ENCODE data around the gene CYREN. TPM values are rescaled to one million over a fixed set of nuclear protein-coding genes. Genes with fewer than 3 reads are reported as not detected.
"Not testable (repeated sequence)": the region's sequence is repeated elsewhere in the genome, so short reads cannot be mapped to it uniquely, and the experiment has no call there.

CYREN gene
- total RNA-seq, 1 experiment from 2014 or later, result 84.8 TPM

- no TSS peak for BruUV-seq (replicated peaks)
- TF ChIP-seq CTCF (IDR thresholded peaks at IDR 0.05; ENCODE audit: unreplicated experiment), result no peak
- Mint-ChIP-seq H3K4me1 (ENCODE audit: low read depth, unreplicated experiment) (peaks cover 57% of the 10 kb centered on the region), H3K4me3 (ENCODE audit: low read depth, unreplicated experiment) (peak overlapping the region; percentile 78), H3K36me3 (ENCODE audit: insufficient read depth, unreplicated experiment) (peaks cover 55% of the 10 kb centered on the region), H3K27me3 (ENCODE audit: unreplicated experiment) (no peaks in the 10 kb centered on the region), H3K27ac (ENCODE audit: unreplicated experiment) (peak overlapping the region; percentile 98), H3K9me3 (ENCODE audit: low read depth, unreplicated experiment) (no peaks in the 10 kb centered on the region)
- CTCF ChIA-PET, result no interaction called here
- no peak for DNase-seq
- intact Hi-C loops (cut with micrococcal nuclease; ENCODE audit: unreplicated experiment), result loop anchor here (10.0 kb wide), 3 partner anchors 79 to 531 kb away; partner anchors contain the start of gene BPGM
These were observed 5.4 kb upstream of the CYREN start for GRCh38 chr7:135175931-135176330.

GRCh38 chr7:135174941-135175340 is 4.4 kb upstream of the CYREN start:
- Mint-ChIP-seq H3K36me3 (ENCODE audit: insufficient read depth, unreplicated experiment) (peaks cover 65% of the 10 kb centered on the region), H3K27ac (ENCODE audit: unreplicated experiment) (peak overlapping the region; percentile 98), H3K9me3 (ENCODE audit: low read depth, unreplicated experiment) (no peaks in the 10 kb centered on the region), H3K4me3 (ENCODE audit: low read depth, unreplicated experiment) (peak overlapping the region; percentile 78), H3K4me1 (ENCODE audit: low read depth, unreplicated experiment) (peaks cover 55% of the 10 kb centered on the region), H3K27me3 (ENCODE audit: unreplicated experiment) (no peaks in the 10 kb centered on the region)
- BruUV-seq (replicated peaks), result no TSS peak
- no peak for TF ChIP-seq CTCF (IDR thresholded peaks at IDR 0.05; ENCODE audit: unreplicated experiment)
- CTCF ChIA-PET, result no interaction called here
- DNase-seq, result no peak
- intact Hi-C loops (cut with micrococcal nuclease; ENCODE audit: unreplicated experiment), result loop anchor here (10.0 kb wide), 3 partner anchors 80 to 530 kb away; partner anchors contain the start of gene BPGM

GRCh38 chr7:135173916-135174315 is 3.4 kb upstream of the CYREN start:
- peaks cover 58% of the 10 kb centered on the region for H3K4me1 Mint-ChIP-seq (ENCODE audit: low read depth, unreplicated experiment)
- peaks cover 75% of the 10 kb centered on the region for H3K36me3 Mint-ChIP-seq (ENCODE audit: insufficient read depth, unreplicated experiment)
- H3K27ac Mint-ChIP-seq (ENCODE audit: unreplicated experiment), result peak overlapping the region; percentile 98
- H3K4me3 Mint-ChIP-seq (ENCODE audit: low read depth, unreplicated experiment), result peak overlapping the region; percentile 78
- H3K27me3 Mint-ChIP-seq (ENCODE audit: unreplicated experiment); DNase-seq; CTCF ChIA-PET; H3K9me3 Mint-ChIP-seq (ENCODE audit: low read depth, unreplicated experiment); BruUV-seq (replicated peaks): not testable (repeated sequence)
- intact Hi-C loops (cut with micrococcal nuclease; ENCODE audit: unreplicated experiment), result loop anchor here (10.0 kb wide), 3 partner anchors 81 to 529 kb away; partner anchors contain the start of gene BPGM

- Mint-ChIP-seq H3K36me3 (ENCODE audit: insufficient read depth, unreplicated experiment) (peaks cover 88% of the 10 kb centered on the region), H3K4me3 (ENCODE audit: low read depth, unreplicated experiment) (peak overlapping the region; percentile 78), H3K27ac (ENCODE audit: unreplicated experiment) (peak overlapping the region; percentile 95), H3K4me1 (ENCODE audit: low read depth, unreplicated experiment) (peaks cover 55% of the 10 kb centered on the region)
- DNase-seq, result peak; percentile 81
- not testable (repeated sequence) for H3K27me3 Mint-ChIP-seq (ENCODE audit: unreplicated experiment); H3K9me3 Mint-ChIP-seq (ENCODE audit: low read depth, unreplicated experiment)
- CTCF ChIA-PET, result interaction anchor here (0.6 to 1.6 kb wide), 2 partner anchors 41 to 185 kb away, joined by 4 to 7 read pairs; partner anchors contain the start of gene AGBL3
- TSS peak; percentile 66 for BruUV-seq (replicated peaks)
- intact Hi-C loops (cut with micrococcal nuclease; ENCODE audit: unreplicated experiment), result loop anchor here (2.0 to 10.0 kb wide), 4 partner anchors 83 to 527 kb away; partner anchors contain the start of genes AGBL3 and BPGM
These were observed 1.2 kb upstream of the CYREN start for GRCh38 chr7:135171581-135172291.

GRCh38 chr7:135170998-135171481 is 533 bp upstream of the CYREN start:
- H3K27ac Mint-ChIP-seq (ENCODE audit: unreplicated experiment), result peak overlapping the region; percentile 95
- not testable (repeated sequence) for BruUV-seq (replicated peaks); H3K27me3 Mint-ChIP-seq (ENCODE audit: unreplicated experiment); DNase-seq; H3K9me3 Mint-ChIP-seq (ENCODE audit: low read depth, unreplicated experiment)
- CTCF ChIA-PET, result interaction anchor here (0.6 to 1.6 kb wide), 4 partner anchors 11 to 185 kb away, joined by 3 to 7 read pairs (median 4); partner anchors contain the start of gene AGBL3
- H3K4me3 Mint-ChIP-seq (ENCODE audit: low read depth, unreplicated experiment), result peak overlapping the region; percentile 78
- peaks cover 48% of the 10 kb centered on the region for H3K4me1 Mint-ChIP-seq (ENCODE audit: low read depth, unreplicated experiment)
- intact Hi-C loops (cut with micrococcal nuclease; ENCODE audit: unreplicated experiment), result loop anchor here (2.0 to 10.0 kb wide), 4 partner anchors 84 to 526 kb away; partner anchors contain the start of genes AGBL3 and BPGM
- H3K36me3 Mint-ChIP-seq (ENCODE audit: insufficient read depth, unreplicated experiment), result peaks cover 86% of the 10 kb centered on the region

Measured in Calu3 (cell line).